CD1c-positive myeloid dendritic cell (primary cell): Measurements from ENCODE around the gene KLHL2.
"Not testable (repeated sequence)": the region's sequence is repeated elsewhere in the genome, so short reads cannot be mapped to it uniquely, and the experiment has no call there.

Experiments used
- DNase-seq: peaks from one replicate; pipeline ENCODE4 v3.0.0-alpha.2; 2016; ENCODE audit errors: extremely low spot score

Gene KLHL2

GRCh38 chr4:165201806-165202205 lies 5.6 kb upstream of the KLHL2 start:
- DNase-seq: no peak

- DNase-seq: peak; percentile 41
These were observed 3.6 kb upstream of the KLHL2 start for GRCh38 chr4:165203541-165204461.

- DNase-seq: peak; percentile 84
These were observed 2.9 kb upstream of the KLHL2 start for GRCh38 chr4:165204462-165204830.

GRCh38 chr4:165207016-165207430 lies 338 bp upstream of the KLHL2 start:
- DNase-seq: peak; percentile 8

GRCh38 chr4:165208221-165208652 lies 876 bp downstream of the KLHL2 start:
- DNase-seq: peak; percentile 36

- peak; percentile 24 for DNase-seq
These were observed 1.5 kb downstream of the KLHL2 start for GRCh38 chr4:165208741-165209388.

- no peak for DNase-seq
These were observed 2.4 kb downstream of the KLHL2 start for GRCh38 chr4:165209796-165210195.

GRCh38 chr4:165210566-165210965 lies 3.2 kb downstream of the KLHL2 start:
- DNase-seq: no peak

GRCh38 chr4:165212647-165213046 lies 5.3 kb downstream of the KLHL2 start:
- DNase-seq: not testable (repeated sequence)

GRCh38 chr4:165213404-165213803 lies 6.0 kb downstream of the KLHL2 start:
- not testable (repeated sequence) for DNase-seq

- not testable (repeated sequence) for DNase-seq
These were observed 6.8 kb downstream of the KLHL2 start for GRCh38 chr4:165213991-165214709.

GRCh38 chr4:165215034-165215751 lies 7.8 kb downstream of the KLHL2 start:
- DNase-seq: peak; percentile 18

GRCh38 chr4:165215761-165216487 lies 8.6 kb downstream of the KLHL2 start:
- DNase-seq: not testable (repeated sequence)

- DNase-seq: no peak
These were observed 10.0 kb downstream of the KLHL2 start for GRCh38 chr4:165217325-165217724.

- not testable (repeated sequence) for DNase-seq
These were observed 13.9 kb downstream of the KLHL2 start for GRCh38 chr4:165221306-165221705.

GRCh38 chr4:165221993-165222650 lies 14.8 kb downstream of the KLHL2 start:
- not testable (repeated sequence) for DNase-seq

- peak; percentile 66 for DNase-seq
These were observed 15.3 kb downstream of the KLHL2 start for GRCh38 chr4:165222651-165222994.

GRCh38 chr4:165227401-165227800 lies 20.0 kb downstream of the KLHL2 start:
- DNase-seq: not testable (repeated sequence)

GRCh38 chr4:165229490-165230200 lies 22.3 kb downstream of the KLHL2 start:
- not testable (repeated sequence) for DNase-seq
